Activated CD8-positive, alpha-beta memory T cell treated with anti-CD3 and anti-CD28 coated beads for 36 hours (primary cell): ENCODE data around the gene FXYD7. TPM values are rescaled to one million over a fixed set of nuclear protein-coding genes. Genes with fewer than 3 reads are reported as not detected.
"Not testable (repeated sequence)": the region's sequence is repeated elsewhere in the genome, so short reads cannot be mapped to it uniquely, and the experiment has no call there.

Experiments
- CTCF ChIA-PET: fragments of 350-600 bp; sonication (Branson Sonifier 250); formaldehyde crosslinking; loops from one replicate; lab custom pipeline; 2021; ENCODE audit warnings: antibody characterized with exemption; lab: Charles Lee
- POLR2A ChIA-PET: fragments of 350-600 bp; sonication (Branson Sonifier 250); formaldehyde crosslinking; loops from one replicate; lab custom pipeline; 2021; ENCODE audit warnings: antibody characterized with exemption; lab: Charles Lee
- total RNA-seq, 2 experiments: library from RNA; stranded (reverse); gene quantifications; one replicate each; pipeline ENCODE4 v1.2.3, GENCODE V29; 2021

FXYD7 gene, protein sequence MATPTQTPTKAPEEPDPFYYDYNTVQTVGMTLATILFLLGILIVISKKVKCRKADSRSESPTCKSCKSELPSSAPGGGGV
- not detected for total RNA-seq

DNA sequence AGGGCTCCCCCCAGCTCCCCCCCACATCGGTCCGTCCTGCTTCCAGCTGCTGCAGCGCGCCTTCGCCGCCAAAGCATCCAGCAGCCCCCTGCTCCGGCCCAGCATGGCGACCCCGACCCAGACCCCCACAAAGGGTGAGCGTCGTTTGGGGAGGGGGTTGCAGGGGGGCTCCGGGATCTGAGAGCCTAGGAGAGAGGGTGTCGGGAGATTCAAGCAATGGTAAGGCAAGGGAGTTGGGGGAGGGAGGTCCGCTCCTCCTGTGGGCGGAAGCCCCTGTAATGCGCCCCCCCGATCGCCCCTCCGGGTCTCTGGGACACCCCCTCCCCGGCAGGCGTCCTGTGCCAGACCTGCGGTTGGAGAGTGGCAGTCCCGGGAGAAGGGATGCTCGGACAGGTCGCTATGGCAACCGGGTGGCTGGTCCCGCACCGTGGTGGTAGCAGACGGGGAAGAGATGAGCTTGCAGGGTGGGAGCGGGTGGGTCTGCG is at the start of gene FXYD7:
TSS of gene FXYD7 (plus strand) at position 25 of the 485 bp plus-strand sequence. CDS start at position 104, 79 bp downstream.
- ChIA-PET CTCF (interaction anchor here (0.8 to 3.3 kb wide), 7 partner anchors 11 to 211 kb away, joined by 3 to 30 read pairs (median 6); partner anchors contain the start of genes FXYD3 and FXYD5), POLR2A (interaction anchor here (0.5 to 0.6 kb wide), 2 partner anchors 96 to 224 kb away, joined by 3 read pairs; no protein-coding TSS in a partner anchor)

DNA sequence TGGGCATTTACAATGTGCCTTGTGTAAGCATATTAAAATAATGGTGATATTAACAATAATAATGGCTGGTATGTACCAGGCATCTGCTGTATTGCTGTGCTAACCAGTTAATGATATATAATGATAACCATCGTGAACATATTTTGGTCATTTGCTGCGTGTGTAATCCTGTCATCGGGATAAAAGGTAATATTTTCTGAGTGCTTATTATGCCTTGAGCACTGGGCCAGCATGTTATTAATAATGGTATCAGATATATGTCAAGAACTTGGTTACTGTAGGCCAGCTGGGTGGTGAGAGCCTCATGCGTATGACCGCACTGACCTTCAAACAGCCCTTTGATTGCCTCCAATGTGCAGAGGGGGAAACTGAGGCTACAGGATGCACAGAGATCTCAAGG is 49.6 kb upstream of the FXYD7 start:
- CTCF ChIA-PET, result interaction anchor here (1.5 to 2.9 kb wide), 2 partner anchors 27 to 34 kb away, joined by 3 to 10 read pairs; no protein-coding TSS in a partner anchor
- POLR2A ChIA-PET, result no interaction called here

DNA sequence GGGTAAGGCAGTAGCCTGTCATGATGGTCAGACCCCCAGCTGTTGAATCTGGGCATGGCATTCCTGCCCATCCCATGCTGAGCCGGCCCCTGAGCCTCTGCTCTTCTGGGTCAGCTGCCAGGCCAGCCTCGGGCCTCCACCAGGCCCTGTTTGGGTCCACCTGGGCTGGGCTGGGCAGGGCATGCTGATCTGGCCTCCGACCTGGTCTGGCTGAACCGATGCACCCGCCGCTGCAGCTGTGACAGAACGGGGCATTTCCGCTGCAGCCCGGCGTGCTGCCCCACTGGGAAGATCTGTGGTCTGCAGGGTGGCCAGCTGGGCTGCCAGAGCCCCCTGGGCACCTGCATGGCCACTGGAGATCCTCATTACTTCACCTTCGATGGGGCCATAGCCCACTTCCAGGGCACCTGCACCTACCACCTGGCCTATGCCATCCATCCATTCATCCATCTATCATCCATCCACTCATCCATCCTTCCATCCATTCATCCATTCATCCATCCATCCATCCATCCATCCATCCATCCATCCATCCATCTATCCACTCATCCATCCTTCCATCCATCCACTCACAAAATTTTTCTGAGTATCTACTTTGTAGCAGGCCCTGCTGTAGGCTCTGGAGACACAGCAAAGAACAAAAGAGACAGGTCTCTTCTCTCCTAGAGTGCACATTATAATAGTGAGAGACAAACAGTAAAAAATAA is 49.0 kb upstream of the FXYD7 start:
- POLR2A ChIA-PET, result no interaction called here
- CTCF ChIA-PET, result no interaction called here

- ChIA-PET CTCF (no interaction called here), POLR2A (no interaction called here)
Observed at GRCh38 chr19:35094656-35095055, 48.4 kb upstream of the FXYD7 start.

DNA sequence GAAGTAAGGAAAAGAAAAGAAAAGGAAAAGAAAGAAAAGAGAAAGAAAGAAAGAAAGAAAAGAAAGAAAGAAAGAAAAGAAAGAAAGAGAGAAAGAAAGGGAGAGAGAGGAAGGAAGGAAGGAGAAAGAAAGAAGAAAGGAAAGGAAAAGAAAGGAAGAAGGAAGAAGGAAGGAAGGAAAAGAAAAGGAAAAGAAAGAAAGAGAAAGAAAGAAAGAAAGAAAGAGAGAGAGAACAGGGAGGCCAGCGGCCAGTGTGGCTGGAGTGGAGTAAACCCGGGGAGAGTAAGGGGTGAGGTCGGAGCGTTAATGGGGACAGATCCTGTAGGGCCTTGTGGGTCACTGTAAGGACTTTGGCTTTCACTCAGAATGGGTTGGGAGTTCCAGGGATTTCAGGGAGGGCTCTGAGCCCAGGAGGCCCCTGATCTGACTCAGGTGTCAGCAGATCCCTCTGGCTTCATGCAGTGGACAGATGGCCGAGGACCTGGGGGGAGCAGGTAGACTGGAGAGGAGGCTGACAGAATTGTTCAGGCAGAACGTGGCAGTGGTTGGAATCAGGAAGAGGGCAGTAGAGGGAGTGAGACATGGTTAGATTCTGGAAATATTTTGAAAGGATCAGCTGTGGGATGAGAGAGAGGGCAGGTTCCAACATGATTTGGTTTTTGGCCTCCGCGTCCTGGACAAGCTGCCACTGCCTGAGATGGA is 47.2 kb upstream of the FXYD7 start:
- ChIA-PET POLR2A (no interaction called here), CTCF (no interaction called here)

DNA sequence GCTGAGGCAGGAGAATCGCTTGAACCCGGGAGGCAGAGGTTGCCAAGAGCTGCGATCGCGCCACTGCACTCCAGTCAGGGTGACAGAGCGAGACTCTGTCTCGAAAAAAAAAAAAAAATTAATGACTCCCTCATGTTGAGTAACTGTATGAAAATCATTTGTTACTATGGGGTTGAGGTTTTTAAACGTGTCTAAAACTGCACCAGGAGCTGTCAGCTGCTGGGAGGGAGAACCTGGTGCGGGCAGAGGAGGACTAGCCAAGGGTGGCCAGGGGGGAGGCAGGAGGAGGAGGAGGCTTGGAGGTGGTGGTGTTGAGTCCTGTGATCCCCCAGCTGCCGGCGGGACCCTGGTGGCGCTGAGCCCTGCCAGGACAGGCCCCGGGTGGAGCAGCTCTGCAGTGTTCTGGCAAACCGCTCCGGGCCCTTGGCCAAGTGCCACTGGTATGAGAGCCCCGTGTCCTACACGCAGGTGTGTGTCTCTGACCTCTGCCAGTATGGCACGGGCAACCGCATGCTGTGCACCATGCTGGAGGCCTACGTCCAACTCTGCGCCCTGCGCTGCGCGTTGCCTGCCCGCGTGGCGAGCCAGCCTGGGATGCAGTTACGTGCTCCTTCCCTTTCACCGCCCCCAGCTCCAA is 44.5 kb upstream of the FXYD7 start:
- ChIA-PET CTCF (interaction anchor here (1.5 kb wide), 1 partner anchor 17 kb away, joined by 4 read pairs; no protein-coding TSS in a partner anchor), POLR2A (no interaction called here)

DNA sequence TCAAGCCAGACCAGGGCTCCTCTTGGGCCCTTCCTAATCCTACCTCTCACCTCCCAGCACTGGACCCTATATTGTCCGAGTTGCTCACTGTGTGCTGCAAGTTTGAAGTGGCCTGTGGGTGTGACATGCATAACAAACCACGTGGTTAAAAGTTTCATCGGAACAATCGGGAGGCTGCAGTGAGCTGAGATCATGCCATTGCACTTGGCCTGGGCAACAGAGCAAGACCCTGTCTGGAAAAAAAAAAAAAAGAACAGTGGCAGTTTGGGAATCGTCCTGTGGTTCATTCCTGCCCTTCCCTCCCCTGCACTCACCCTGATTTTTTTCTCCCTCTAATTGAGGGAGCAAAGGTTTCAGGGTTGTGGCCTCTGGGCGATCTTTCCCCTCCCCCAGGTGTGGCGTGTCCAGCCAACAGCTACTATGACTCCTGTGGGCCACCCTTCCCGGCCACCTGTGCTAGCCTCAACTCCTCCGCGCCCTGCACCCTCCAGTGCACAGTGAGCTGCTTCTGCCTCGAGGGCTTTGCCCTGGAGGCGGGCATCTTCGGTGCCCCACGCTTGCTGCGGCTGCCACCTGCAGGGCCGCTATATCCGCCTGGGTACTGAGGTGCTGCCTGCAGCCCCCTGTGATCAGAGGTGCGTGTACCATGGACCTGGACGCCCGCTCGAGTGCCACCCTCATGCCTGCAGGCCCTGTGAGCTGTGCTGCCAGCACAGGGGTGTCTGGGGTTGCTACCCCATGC is 43.7 kb upstream of the FXYD7 start:
- POLR2A ChIA-PET, result no interaction called here
- CTCF ChIA-PET, result interaction anchor here (1.5 kb wide), 1 partner anchor 16 kb away, joined by 4 read pairs; no protein-coding TSS in a partner anchor

DNA sequence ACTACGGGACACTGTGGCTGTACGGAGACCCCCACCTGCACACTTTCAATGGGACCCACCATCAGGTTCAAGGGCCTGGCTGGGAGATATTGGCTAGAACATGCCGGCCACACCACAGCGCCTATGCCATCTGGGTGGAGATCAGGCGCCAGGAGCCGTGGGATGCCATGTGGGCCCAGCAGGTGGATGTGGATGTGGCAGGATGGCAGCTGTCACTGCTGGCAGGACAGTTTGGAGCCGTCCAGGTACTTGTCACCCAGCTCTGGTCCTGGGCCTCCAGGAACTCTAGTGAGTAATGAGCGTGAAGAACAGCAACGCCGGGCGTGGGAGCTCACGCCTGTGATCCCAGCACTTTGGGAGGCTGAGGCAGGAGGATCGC is 43.2 kb upstream of the FXYD7 start:
- ChIA-PET CTCF (interaction anchor here (1.3 kb wide), 1 partner anchor 9 kb away, joined by 3 read pairs; no protein-coding TSS in a partner anchor), POLR2A (no interaction called here)

DNA sequence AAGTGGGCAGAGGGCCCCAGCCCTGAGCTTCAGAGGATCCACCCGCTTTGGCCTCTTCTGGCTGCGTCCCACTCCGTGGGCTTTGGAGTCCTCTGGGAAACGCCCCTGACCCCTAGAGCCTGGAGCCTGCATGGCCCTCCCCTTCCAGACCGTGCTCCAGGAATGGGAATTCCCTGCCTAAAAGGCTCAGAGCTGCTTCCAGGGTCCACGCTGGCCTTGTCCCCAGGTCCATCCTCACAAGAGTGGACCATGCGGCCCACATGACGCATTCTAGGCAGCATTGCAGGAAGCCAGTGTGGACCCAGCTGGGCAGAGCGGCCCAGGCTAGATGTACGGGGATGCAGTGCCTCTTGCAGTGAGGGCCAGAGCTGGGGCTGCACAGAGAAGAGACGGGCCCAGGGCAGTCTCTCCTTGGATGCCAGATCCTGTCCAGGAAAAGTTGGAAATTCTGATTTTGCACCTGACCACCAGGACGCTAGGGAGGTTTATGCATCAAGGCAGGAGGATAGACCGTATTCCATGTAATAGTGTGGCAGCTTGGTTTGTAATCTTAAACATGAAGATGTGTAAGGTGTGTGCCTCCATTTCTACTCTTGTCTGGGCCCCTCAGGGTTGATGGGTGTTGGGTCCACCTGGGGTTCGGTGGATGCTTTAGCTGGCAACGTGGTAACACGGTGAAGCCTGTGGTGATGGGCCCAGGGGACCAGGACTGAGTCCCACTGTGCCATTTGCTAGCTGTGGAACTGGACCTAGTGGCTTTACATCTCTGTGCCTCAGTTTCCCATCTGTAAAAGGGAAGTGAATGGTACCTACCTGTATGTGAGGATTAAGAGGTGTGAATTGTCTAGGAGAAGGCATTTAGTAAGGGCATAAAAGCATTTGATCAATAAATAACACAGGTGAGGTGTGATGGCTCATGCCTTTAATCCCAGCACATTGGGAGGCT is 42.2 kb upstream of the FXYD7 start:
- POLR2A ChIA-PET, result no interaction called here
- CTCF ChIA-PET, result interaction anchor here (0.5 to 1.3 kb wide), 2 partner anchors 10 to 127 kb away, joined by 3 read pairs; no protein-coding TSS in a partner anchor

- POLR2A ChIA-PET, CTCF ChIA-PET: not testable (repeated sequence)
Observed at GRCh38 chr19:35101949-35102348, 41.1 kb upstream of the FXYD7 start.

DNA sequence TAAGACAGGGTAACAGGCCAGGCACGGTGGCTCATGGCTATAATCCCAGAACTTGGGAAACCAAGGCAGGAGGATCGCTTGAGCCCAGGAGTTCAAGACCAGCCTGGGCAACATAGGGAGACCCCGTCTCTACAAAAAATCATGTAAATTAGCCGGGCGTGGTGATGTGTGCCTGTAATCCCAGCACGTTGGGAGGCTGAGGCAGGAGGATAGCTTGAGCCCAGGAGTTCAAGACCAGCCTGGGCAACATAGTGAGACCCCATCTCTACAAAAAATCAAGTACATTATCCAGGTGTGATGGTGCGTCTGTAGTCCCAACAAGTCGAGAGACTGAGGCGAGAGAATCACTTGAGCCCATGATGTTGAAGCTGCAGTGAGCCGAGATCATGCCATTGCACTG is 39.4 kb upstream of the FXYD7 start:
- POLR2A ChIA-PET, result not testable (repeated sequence)
- CTCF ChIA-PET, result interaction anchor here (0.6 kb wide), 1 partner anchor 490 kb away, joined by 4 read pairs; no protein-coding TSS in a partner anchor

GRCh38 chr19:35104361-35104760 is 38.7 kb upstream of the FXYD7 start:
- CTCF ChIA-PET, result interaction anchor here (0.6 kb wide), 1 partner anchor 489 kb away, joined by 4 read pairs; no protein-coding TSS in a partner anchor
- POLR2A ChIA-PET, result no interaction called here

DNA sequence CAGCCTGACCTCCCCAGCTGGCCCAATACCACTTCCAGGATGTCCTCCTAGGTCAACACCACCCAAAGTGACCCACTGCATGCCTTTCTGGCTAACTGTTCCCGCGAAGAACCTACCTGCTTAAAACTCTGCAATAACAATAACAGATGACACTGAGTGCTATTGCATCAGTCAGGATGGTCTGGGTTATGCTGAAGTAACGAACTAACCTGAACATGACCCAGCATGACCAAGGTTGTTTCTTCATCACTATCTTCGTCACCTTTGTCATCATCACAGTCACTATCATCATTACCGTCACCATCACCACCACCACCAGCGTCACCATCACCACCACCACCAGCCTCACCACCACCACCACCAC is 38.0 kb upstream of the FXYD7 start:
- POLR2A ChIA-PET, result no interaction called here
- CTCF ChIA-PET, result no interaction called here

DNA sequence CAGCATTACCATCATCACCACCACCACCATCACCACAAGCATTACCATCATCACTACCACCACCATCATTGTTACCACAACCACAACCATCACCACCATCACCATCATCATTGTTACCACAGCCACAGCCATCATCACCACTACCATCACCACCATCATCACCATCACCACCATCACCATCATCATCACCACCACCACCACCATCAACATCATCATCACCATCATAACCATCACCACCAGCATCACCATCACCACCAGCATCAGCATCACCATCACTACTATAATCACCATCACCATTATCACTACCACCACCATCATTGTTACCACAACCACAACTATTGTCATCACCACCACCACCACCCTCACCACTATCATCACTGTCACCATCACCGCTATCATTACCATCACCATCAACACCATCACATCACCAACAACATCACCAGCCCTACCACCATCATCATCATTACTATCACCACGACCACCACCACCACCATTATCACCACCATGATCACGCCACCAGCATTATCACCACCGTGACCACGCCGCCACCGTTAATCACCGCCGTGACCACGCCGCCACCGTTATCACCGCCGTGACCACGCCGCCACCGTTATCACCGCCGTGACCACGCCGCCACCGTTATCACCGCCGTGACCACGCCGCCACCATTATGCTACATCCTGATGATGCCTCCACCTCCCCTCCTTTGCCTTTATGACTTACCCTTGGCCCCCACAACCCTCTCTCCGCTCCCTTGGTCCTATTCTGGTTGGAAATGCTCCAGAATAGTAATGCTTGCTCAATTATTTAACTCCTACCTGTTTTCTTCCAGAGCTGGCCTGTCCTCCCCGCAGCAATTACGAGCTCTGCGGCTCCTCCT is 37.4 kb upstream of the FXYD7 start:
- ChIA-PET CTCF (no interaction called here), POLR2A (no interaction called here)

DNA sequence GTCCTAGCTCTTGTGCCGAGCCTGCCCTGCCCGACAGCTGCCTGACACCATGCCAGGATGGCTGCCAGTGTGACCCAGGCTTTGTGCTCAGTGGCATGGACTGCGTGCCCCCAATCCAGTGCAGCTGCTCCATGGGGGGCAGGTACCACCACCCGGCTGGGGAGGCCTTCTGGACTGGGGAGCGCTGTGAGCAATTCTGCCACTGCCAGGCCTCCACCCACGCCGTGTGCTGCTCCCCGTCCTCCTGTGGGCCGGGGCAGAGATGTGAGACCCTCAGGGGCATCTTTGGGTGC is 36.8 kb upstream of the FXYD7 start:
- ChIA-PET POLR2A (no interaction called here), CTCF (no interaction called here)

GRCh38 chr19:35106898-35107541 is 36.0 kb upstream of the FXYD7 start:
- POLR2A ChIA-PET, result no interaction called here
- CTCF ChIA-PET, result no interaction called here

- ChIA-PET POLR2A (no interaction called here), CTCF (no interaction called here)
Observed at GRCh38 chr19:35107545-35107944, 35.5 kb upstream of the FXYD7 start.
